SK-N-SH (cell line): Measurements from ENCODE around the gene SUMF2. TPM values are rescaled to one million over a fixed set of nuclear protein-coding genes. Genes with fewer than 3 reads are reported as not detected.
"Not testable (repeated sequence)": the region's sequence is repeated elsewhere in the genome, so short reads cannot be mapped to it uniquely, and the experiment has no call there.

Experiments used
- CTCF ChIA-PET: fragments of 300-600, 350-600 bp; formaldehyde crosslinking; extraction: SDS; loops from one replicate; lab custom pipeline; 2021; lab: Yijun Ruan, JAX
- POLR2A ChIA-PET: fragments of 350-600 bp; sonication (Branson Sonifier 250); formaldehyde crosslinking; extraction: SDS; loops from one replicate; lab custom pipeline; 2020; ENCODE audit warnings: antibody characterized with exemption, inconsistent platforms; lab: Yijun Ruan, JAX
- DNase-seq: peaks from one replicate; pipeline ENCODE4 v3.0.0; 2012
- H2AFZ ChIP-seq: fragments of 200-600 bp; sonication (generic); 2 replicates; pipeline ENCODE4 v1.8.1; 2016; ENCODE audit warnings: antibody characterized with exemption, mild to moderate bottlenecking, low read depth
- H3F3A ChIP-seq: fragments of 200-600 bp; sonication (generic); replicated peaks from 2 replicates; pipeline ENCODE3; 2016; ENCODE audit warnings: antibody characterized with exemption, mild to moderate bottlenecking; ENCODE audit not compliant: insufficient read depth
- H3K27ac ChIP-seq, 2 experiments: fragments of 200-500 bp in 1 of 2; fragments of 200-600 bp in 1 of 2; sonication (Bioruptor generic) in 1 of 2; sonication (generic), shearing (Covaris generic) in 1 of 2; 2 replicates each; pipeline versions ENCODE4 v1.5.1 to v1.6.1; 2014 to 2016; ENCODE audit warnings: low read depth in 2 of 2, inconsistent platforms in 1 of 2, low read length in 1 of 2, mild to moderate bottlenecking in 1 of 2, mixed read lengths in 1 of 2
- H3K27me3 ChIP-seq: fragments of 200-600 bp; sonication (generic), shearing (Covaris generic); 2 replicates; pipeline ENCODE4 v1.6.1; 2016; ENCODE audit warnings: mixed run types; ENCODE audit not compliant: insufficient read depth
- H3K36me3 ChIP-seq, 2 experiments: fragments of 200-500 bp in 1 of 2; fragments of 200-600 bp in 1 of 2; sonication (Bioruptor generic) in 1 of 2; sonication (generic) in 1 of 2; replicated peaks in 1 of 2; 2 replicates each; pipeline versions ENCODE3 to v1.5.1; 2014 to 2016; ENCODE audit warnings: low read length in 1 of 2, mild to moderate bottlenecking in 1 of 2; ENCODE audit not compliant: insufficient read depth in 2 of 2, control insufficient read depth in 1 of 2
- H3K4me1 ChIP-seq, 2 experiments: fragments of 200-500 bp in 1 of 2; fragments of 200-600 bp in 1 of 2; sonication (Bioruptor generic) in 1 of 2; sonication (generic), shearing (Covaris generic) in 1 of 2; 2 replicates each; pipeline versions ENCODE4 v1.5.1 to v1.6.1; 2014 to 2016; ENCODE audit warnings: low read depth in 1 of 2, low read length in 1 of 2, mixed run types in 1 of 2; ENCODE audit not compliant: insufficient read depth in 2 of 2, control insufficient read depth in 1 of 2
- H3K4me2 ChIP-seq: fragments of 200-600 bp; sonication (generic), shearing (Covaris generic); 2 replicates; pipeline ENCODE4 v1.6.1; 2017; ENCODE audit warnings: mixed run types
- H3K4me3 ChIP-seq, 2 experiments: fragments of 200-500 bp in 1 of 2; fragments of 200-600 bp in 1 of 2; sonication (Bioruptor generic) in 1 of 2; sonication (generic), shearing (Covaris generic) in 1 of 2; 2 replicates each; pipeline versions ENCODE4 v1.5.1 to v1.8.1; 2014 to 2016; ENCODE audit warnings: low read depth in 2 of 2, inconsistent platforms in 1 of 2, low read length in 1 of 2, mild to moderate bottlenecking in 1 of 2, mixed read lengths in 1 of 2, moderate library complexity in 1 of 2
- H3K79me2 ChIP-seq: fragments of 200-600 bp; sonication (generic); 2 replicates; pipeline ENCODE4 v1.8.1; 2017; ENCODE audit warnings: mild to moderate bottlenecking; ENCODE audit not compliant: insufficient read depth
- H3K9ac ChIP-seq: fragments of 200-600 bp; sonication (generic); 2 replicates; pipeline ENCODE4 v1.6.1; 2017; ENCODE audit warnings: mixed run types
- H3K9me2 ChIP-seq: fragments of 200-600 bp; sonication (generic); 2 replicates; pipeline ENCODE4 v1.6.1; 2017; ENCODE audit warnings: mixed run types
- H3K9me3 ChIP-seq: fragments of 200-600 bp; sonication (generic); 2 replicates; pipeline ENCODE4 v1.6.1; 2017; ENCODE audit warnings: mixed run types, mild to moderate bottlenecking, moderate library complexity
- H4K20me1 ChIP-seq: fragments of 200-600 bp; sonication (generic); 2 replicates; pipeline ENCODE4 v1.6.1; 2017; ENCODE audit warnings: mild to moderate bottlenecking, mixed run types; ENCODE audit not compliant: insufficient read depth
- EP300 ChIP-seq, 2 experiments: IDR thresholded peaks; 2 replicates each; pipeline versions ENCODE4 v1.4.0 to v1.6.1; 2012; ENCODE audit warnings: borderline replicate concordance in 1 of 2, low read depth in 1 of 2, low read length in 1 of 2
- FOXJ3 ChIP-seq: sonication (generic); formaldehyde crosslinking; IDR thresholded peaks from 2 replicates; pipeline ENCODE4 v1.5.1; 2020; ENCODE audit warnings: mild to moderate bottlenecking, missing genetic modification reagents
- GATA2 ChIP-seq: sonication (generic); formaldehyde crosslinking; IDR thresholded peaks from 2 replicates; pipeline ENCODE4 v1.5.0; 2020; ENCODE audit warnings: mild to moderate bottlenecking, missing genetic modification reagents
- MAX ChIP-seq: IDR thresholded peaks from 2 replicates; pipeline ENCODE4 v1.4.0; 2012; ENCODE audit warnings: low read depth
- MEF2A ChIP-seq: IDR thresholded peaks from 2 replicates; pipeline ENCODE4 v1.4.0; 2012; ENCODE audit warnings: low read depth, borderline replicate concordance
- MXI1 ChIP-seq: IDR thresholded peaks from 2 replicates; pipeline ENCODE4 v1.6.1; 2012; ENCODE audit warnings: mild to moderate bottlenecking, low read depth, low read length, improper control_type of control experiment
- NFIC ChIP-seq: IDR thresholded peaks from 2 replicates; pipeline ENCODE4 v1.4.0; 2012; ENCODE audit warnings: borderline replicate concordance
- NRF1 ChIP-seq: IDR thresholded peaks from 2 replicates; pipeline ENCODE4 v1.6.1; 2012; ENCODE audit warnings: low read depth, mild to moderate bottlenecking, low read length
- SMC3 ChIP-seq: IDR thresholded peaks from 2 replicates; pipeline ENCODE4 v1.6.1; 2012; ENCODE audit warnings: low read depth, low read length, improper control_type of control experiment
- TAF1 ChIP-seq: IDR thresholded peaks from 2 replicates; pipeline ENCODE4 v1.6.1; 2012; ENCODE audit warnings: low read depth, mild to moderate bottlenecking, low read length, moderate library complexity, borderline replicate concordance
- USF2 ChIP-seq: fragments of 150-350 bp; IDR thresholded peaks from 2 replicates; pipeline ENCODE4 v1.6.1; 2017; ENCODE audit warnings: antibody characterized with exemption, low read length, low read depth, borderline replicate concordance
- YY1 ChIP-seq: IDR thresholded peaks from 2 replicates; pipeline ENCODE4 v1.4.0; 2012; ENCODE audit warnings: low read depth, mild to moderate bottlenecking
- ZBTB33 ChIP-seq: IDR thresholded peaks from 2 replicates; pipeline ENCODE4 v1.4.0; 2012; ENCODE audit warnings: low read depth, borderline replicate concordance
- WGBS: methylation state at CpG from one replicate; pipeline ENCODE4 v1.1.6; 2017; ENCODE audit warnings: low lambda C conversion rate; 5-methylcytosine and 5-hydroxymethylcytosine counted together
- polyA plus RNA-seq, 3 experiments: library from polyadenylated mRNA; depleted of rRNA; stranded (reverse); fragments of >200 nt; gene quantifications; 2 replicates each; pipeline ENCODE4 v1.2.3, GENCODE V29; 2012

SUMF2 gene
- polyA plus RNA-seq, 1 of the 3 experiments (the other 2 are of a cell fraction), result 162 TPM

GRCh38 chr7:56087445-56087844 is 23.4 kb downstream of the SUMF2 start:
- TF ChIP-seq ZBTB33, result no peak
- no peak for TF ChIP-seq NRF1
- no peak for TF ChIP-seq NFIC
- no peak for TF ChIP-seq SMC3
- TF ChIP-seq FOXJ3, result no peak
- no peak for TF ChIP-seq GATA2 (CRISPR knock-in tag)
- TF ChIP-seq EP300 (IDR thresholded peaks at IDR 0.05; ENCODE audit: borderline replicate concordance in 1 of 2, low read depth in 1 of 2, low read length in 1 of 2), result no peak
- no peak for TF ChIP-seq MAX
- no peak for TF ChIP-seq YY1
- no peak for TF ChIP-seq TAF1
- no peak for TF ChIP-seq USF2
- TF ChIP-seq, all 33 proteins: peak for 0
- H2AFZ ChIP-seq, result no peak overlapping the region
- POLR2A ChIA-PET, result interaction anchor here (1.1 kb wide), 1 partner anchor 19 kb away, joined by 5 read pairs; the partner anchor contains the start of gene CHCHD2

GRCh38 chr7:56091591-56091990 is 27.5 kb downstream of the SUMF2 start:
- Histone ChIP-seq H2AFZ (no peak overlapping the region), H3K36me3 (peaks cover 2 to 14% of the 10 kb centered on the region in 2 experiments), H3K9me2 (no peaks in the 10 kb centered on the region), H3K9ac (no peak overlapping the region), H3K4me2 (no peak overlapping the region), H3K27me3 (no peaks in the 10 kb centered on the region), H3K9me3 (no peaks in the 10 kb centered on the region), H3K4me1 (peaks cover 0 to 13% of the 10 kb centered on the region in 2 experiments; a peak in 2 of 4 replicates), H3K79me2 (no peaks in the 10 kb centered on the region), H3K27ac (peak overlapping the region; percentile 13 to 25; a peak in 1 of 4 replicates), H3F3A (peaks cover 13% of the 10 kb centered on the region), H3K4me3 (no peak overlapping the region), H4K20me1 (no peaks in the 10 kb centered on the region)
- DNase-seq, result no peak
- POLR2A ChIA-PET, result no interaction called here
- CTCF ChIA-PET, result interaction anchor here (2.8 to 4.7 kb wide), 2 partner anchors 9 to 13 kb away, joined by 13 to 30 read pairs; no protein-coding TSS in a partner anchor
- TF ChIP-seq MXI1, result no peak
- TF ChIP-seq GATA2 (CRISPR knock-in tag), result no peak
- TF ChIP-seq MEF2A, result no peak
- 95% methylated on average over 2 of the region's 3 CpGs for WGBS

More at GRCh38 chr7:56087445-56087844, 23.4 kb downstream of the SUMF2 start:
- Histone ChIP-seq H3K4me3 (no peak overlapping the region), H4K20me1 (no peaks in the 10 kb centered on the region), H3K9me2 (no peaks in the 10 kb centered on the region), H3K27ac (no peak overlapping the region), H3K9ac (no peak overlapping the region), H3K4me1 (peaks cover 0 to 19% of the 10 kb centered on the region in 2 experiments; a peak in 1 of 4 replicates), H3K36me3 (peaks cover 2 to 14% of the 10 kb centered on the region in 2 experiments), H3K27me3 (no peaks in the 10 kb centered on the region), H3K9me3 (no peaks in the 10 kb centered on the region), H3K4me2 (no peak overlapping the region), H3F3A (peaks cover 5% of the 10 kb centered on the region), H3K79me2 (no peaks in the 10 kb centered on the region)
- WGBS, result 93% methylated on average over 14 of the region's 16 CpGs
- CTCF ChIA-PET, result interaction anchor here (1.2 to 1.4 kb wide), 2 partner anchors 8 to 13 kb away, joined by 5 to 7 read pairs; no protein-coding TSS in a partner anchor
- DNase-seq, result no peak

GRCh38 chr7:56092388-56092787 is 28.3 kb downstream of the SUMF2 start:
- H2AFZ ChIP-seq, H3K9me2 ChIP-seq, H3K9me3 ChIP-seq, DNase-seq, H3K27me3 ChIP-seq, H3K9ac ChIP-seq, H3K4me3 ChIP-seq, H3K79me2 ChIP-seq, H4K20me1 ChIP-seq: not testable (repeated sequence)
- peaks cover 16% of the 10 kb centered on the region for H3F3A ChIP-seq
- peaks cover 3 to 13% of the 10 kb centered on the region in 2 experiments; a peak in 2 of 4 replicates for H3K4me1 ChIP-seq
- ChIA-PET CTCF (interaction anchor here (0.7 to 4.7 kb wide), 7 partner anchors 8 to 451 kb away, joined by 3 to 30 read pairs (median 3); no protein-coding TSS in a partner anchor), POLR2A (interaction anchor here (0.9 to 1.4 kb wide), 3 partner anchors 9 to 41 kb away, joined by 3 to 6 read pairs (median 4); partner anchors contain the start of genes CCT6A and PSPH)
- peaks cover 2 to 18% of the 10 kb centered on the region in 2 experiments for H3K36me3 ChIP-seq
- peak overlapping the region; percentile 42; the same call in 1 of the 2 replicates for H3K4me2 ChIP-seq
- H3K27ac ChIP-seq, result peak overlapping the region; percentile 37 to 58; a peak in 3 of 4 replicates
- WGBS, result 90% methylated on average over 6 of the region's 6 CpGs
